Measurements from ENCODE around the gene LRRC74A.

Gene LRRC74A

GRCh38 chr14:76780360-76780759 lies 45.8 kb upstream of the LRRC74A start:
- no peak overlapping the region for H3K4me3 ChIP-seq (ENCODE audit: low read depth, low read length)
- TF ChIP-seq, protein P1, sequence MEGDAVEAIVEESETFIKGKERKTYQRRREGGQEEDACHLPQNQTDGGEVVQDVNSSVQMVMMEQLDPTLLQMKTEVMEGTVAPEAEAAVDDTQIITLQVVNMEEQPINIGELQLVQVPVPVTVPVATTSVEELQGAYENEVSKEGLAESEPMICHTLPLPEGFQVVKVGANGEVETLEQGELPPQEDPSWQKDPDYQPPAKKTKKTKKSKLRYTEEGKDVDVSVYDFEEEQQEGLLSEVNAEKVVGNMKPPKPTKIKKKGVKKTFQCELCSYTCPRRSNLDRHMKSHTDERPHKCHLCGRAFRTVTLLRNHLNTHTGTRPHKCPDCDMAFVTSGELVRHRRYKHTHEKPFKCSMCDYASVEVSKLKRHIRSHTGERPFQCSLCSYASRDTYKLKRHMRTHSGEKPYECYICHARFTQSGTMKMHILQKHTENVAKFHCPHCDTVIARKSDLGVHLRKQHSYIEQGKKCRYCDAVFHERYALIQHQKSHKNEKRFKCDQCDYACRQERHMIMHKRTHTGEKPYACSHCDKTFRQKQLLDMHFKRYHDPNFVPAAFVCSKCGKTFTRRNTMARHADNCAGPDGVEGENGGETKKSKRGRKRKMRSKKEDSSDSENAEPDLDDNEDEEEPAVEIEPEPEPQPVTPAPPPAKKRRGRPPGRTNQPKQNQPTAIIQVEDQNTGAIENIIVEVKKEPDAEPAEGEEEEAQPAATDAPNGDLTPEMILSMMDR (IDR thresholded peaks at IDR 0.05; ENCODE audit: low read depth, low read length) = no peak

- TF ChIP-seq, protein P1 (IDR thresholded peaks at IDR 0.05; ENCODE audit: low read depth, low read length) = no peak
- no peak overlapping the region for H3K4me3 ChIP-seq (ENCODE audit: low read depth, low read length)
Observed at GRCh38 chr14:76780875-76781647, 45.1 kb upstream of the LRRC74A start.

GRCh38 chr14:76781648-76782051 lies 44.6 kb upstream of the LRRC74A start:
- H3K4me3 ChIP-seq (ENCODE audit: low read depth, low read length) = no peak overlapping the region
- TF ChIP-seq, protein P1 (IDR thresholded peaks at IDR 0.05; ENCODE audit: low read depth, low read length) = no peak

DNA sequence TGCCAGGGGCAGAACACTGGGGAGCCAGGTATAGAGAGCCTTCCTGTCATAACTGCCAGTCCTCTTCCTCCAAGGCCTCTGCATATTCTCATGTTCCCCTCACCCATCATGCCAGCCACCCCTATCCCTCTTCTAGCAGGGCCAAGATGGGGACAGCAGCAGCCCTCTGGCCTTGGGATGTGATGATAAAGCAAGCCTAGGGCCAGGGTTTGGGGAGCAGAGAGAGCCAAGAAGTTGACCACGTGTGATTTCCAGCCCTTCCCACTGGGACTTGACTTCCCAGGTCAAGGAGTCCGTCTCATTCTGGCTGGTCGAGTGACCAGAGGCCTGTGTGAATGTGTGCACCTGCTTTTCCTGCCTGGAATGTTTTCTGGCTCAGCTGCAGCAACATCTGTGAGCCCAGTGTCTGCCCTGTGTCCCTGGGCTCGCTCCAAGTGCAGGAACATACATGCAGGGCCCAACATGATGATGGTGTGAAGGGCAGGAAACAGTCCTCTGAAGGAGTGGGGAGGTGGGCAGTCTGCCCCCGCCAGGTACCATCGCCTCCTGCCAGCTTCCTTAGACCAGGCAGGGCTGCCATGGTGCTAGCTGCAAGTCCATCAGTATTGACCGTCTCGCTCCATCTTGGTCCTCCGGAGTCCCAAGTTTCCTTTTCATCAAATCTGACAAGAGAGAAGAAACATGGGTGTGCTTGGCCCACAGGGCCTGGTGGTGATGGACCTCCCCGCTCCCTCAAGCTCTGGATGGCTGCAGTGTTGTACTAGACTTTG lies 43.9 kb upstream of the LRRC74A start:
- no peak overlapping the region for H3K4me3 ChIP-seq (ENCODE audit: low read depth, low read length)
- TF ChIP-seq, protein P1 (IDR thresholded peaks at IDR 0.05; ENCODE audit: low read depth, low read length) = no peak

DNA sequence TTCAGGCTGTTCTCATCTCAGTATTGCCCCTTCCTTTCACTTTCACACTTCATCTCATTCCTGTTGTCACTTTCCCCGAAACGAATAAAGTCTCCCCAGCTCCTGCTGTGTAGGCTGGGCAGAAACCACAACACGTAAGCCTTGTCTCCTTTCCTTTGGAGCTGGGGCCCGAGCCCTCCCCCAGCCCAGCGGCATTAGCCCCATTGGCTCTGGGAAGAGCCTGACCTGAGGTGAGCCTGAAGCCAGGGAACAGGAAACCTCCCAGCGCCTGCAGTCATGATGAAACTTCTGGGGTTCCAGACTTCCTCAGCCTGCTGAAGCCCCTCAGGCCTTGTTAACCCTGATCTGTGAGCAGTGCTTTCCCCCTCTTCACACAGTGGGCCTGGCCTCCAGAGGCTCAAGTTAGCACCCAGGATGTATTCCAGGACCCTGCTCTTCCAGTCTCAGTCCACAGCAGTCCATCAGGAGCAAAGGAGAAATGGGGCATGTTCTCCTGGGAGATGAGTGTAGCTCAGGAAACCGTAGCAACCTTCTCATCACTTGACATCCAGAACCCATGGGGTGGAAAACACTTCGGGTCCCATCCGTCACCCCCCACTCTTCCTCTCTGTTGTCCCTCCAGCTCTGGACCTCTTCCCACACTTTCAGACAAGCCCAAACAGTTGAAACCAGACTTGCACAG lies 43.2 kb upstream of the LRRC74A start:
- TF ChIP-seq, protein P1 (IDR thresholded peaks at IDR 0.05; ENCODE audit: low read depth, low read length) = no peak
- H3K4me3 ChIP-seq (ENCODE audit: low read depth, low read length) = no peak overlapping the region

- no peak overlapping the region for H3K4me3 ChIP-seq (ENCODE audit: low read depth, low read length)
- TF ChIP-seq, protein P1 (IDR thresholded peaks at IDR 0.05; ENCODE audit: low read depth, low read length) = no peak
Observed at GRCh38 chr14:76784266-76784874, 41.8 kb upstream of the LRRC74A start.

Measured in WI38 (cell line).